ENCODE results near the gene PPP1CB.

PPP1CB gene

GRCh38 chr2:28751252-28751955 lies at the start of gene PPP1CB:
Gene PPP1CB (plus strand): TSS chr2:28751830. CDS start chr2:28752125, 295 bp downstream.
- DNase-seq (ENCODE audit: extremely low read depth, low read depth) = peak; percentile 65
- no peak for TF ChIP-seq CTCF (IDR thresholded peaks at IDR 0.05; ENCODE audit: low read depth, low read length, missing control alignments)
- H3K4me3 ChIP-seq (replicated peaks; ENCODE audit: low read depth, low read length) = peak within 1 kb of the TSS; percentile 88

GRCh38 chr2:28702415-28702861 lies 49.2 kb upstream of the PPP1CB start:
- no peak for DNase-seq (ENCODE audit: extremely low read depth, low read depth)
- TF ChIP-seq CTCF (IDR thresholded peaks at IDR 0.05; ENCODE audit: low read depth, low read length, missing control alignments) = no peak
- H3K4me3 ChIP-seq (replicated peaks; ENCODE audit: low read depth, low read length) = no peak overlapping the region

- H3K4me3 ChIP-seq (replicated peaks; ENCODE audit: low read depth, low read length) = no peak overlapping the region
- TF ChIP-seq CTCF (IDR thresholded peaks at IDR 0.05; ENCODE audit: low read depth, low read length, missing control alignments) = no peak
- no peak for DNase-seq (ENCODE audit: extremely low read depth, low read depth)
Observed at GRCh38 chr2:28702878-28703277, 48.8 kb upstream of the PPP1CB start.

- no peak for DNase-seq (ENCODE audit: extremely low read depth, low read depth)
- no peak overlapping the region for H3K4me3 ChIP-seq (replicated peaks; ENCODE audit: low read depth, low read length)
- TF ChIP-seq CTCF (IDR thresholded peaks at IDR 0.05; ENCODE audit: low read depth, low read length, missing control alignments) = no peak
Observed at GRCh38 chr2:28704621-28705020, 47.0 kb upstream of the PPP1CB start.

GRCh38 chr2:28705751-28706440 lies 45.7 kb upstream of the PPP1CB start:
- TF ChIP-seq CTCF (IDR thresholded peaks at IDR 0.05; ENCODE audit: low read depth, low read length, missing control alignments) = no peak
- no peak overlapping the region for H3K4me3 ChIP-seq (replicated peaks; ENCODE audit: low read depth, low read length)
- DNase-seq (ENCODE audit: extremely low read depth, low read depth) = no peak

GRCh38 chr2:28707592-28707991 lies 44.0 kb upstream of the PPP1CB start:
- no peak for DNase-seq (ENCODE audit: extremely low read depth, low read depth)
- H3K4me3 ChIP-seq (replicated peaks; ENCODE audit: low read depth, low read length) = no peak overlapping the region
- TF ChIP-seq CTCF (IDR thresholded peaks at IDR 0.05; ENCODE audit: low read depth, low read length, missing control alignments) = no peak
